ENCODE data around the gene TCEANC. TPM values are rescaled to one million over a fixed set of nuclear protein-coding genes. Genes with fewer than 3 reads are reported as not detected.
A peak's percentile ranks its signal among the peaks of the same experiment; 100 is the strongest.

The TCEANC gene
- total and polyA plus RNA-seq, 2 experiments from 2014 or later = 2.2 to 2.4 TPM

DNA sequence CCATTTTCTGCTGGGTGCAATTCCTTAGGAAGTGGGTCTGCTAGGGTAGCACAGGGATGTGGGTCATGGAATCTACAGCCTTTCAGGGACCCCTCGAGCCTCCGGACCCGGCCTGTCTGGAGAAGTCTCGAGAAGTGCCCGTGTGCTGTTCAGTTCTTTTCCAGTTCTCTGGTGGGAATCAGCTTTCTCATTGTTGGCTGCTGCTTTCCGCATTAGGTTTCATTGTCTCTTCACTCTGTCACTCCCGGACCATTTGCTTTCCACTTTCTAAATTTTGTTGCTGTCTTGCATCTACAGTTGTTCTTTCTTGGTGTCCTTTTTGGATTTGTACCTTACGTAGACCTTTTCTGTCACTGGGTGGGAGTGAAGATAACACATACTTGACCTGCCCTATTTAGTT, 42.0 kb downstream of the TCEANC start:
- peaks cover 7% of the 10 kb centered on the region; the same call in 1 of the 2 replicates for H4K20me1 ChIP-seq (ENCODE audit: insufficient read depth)
- no peak for DNase-seq
- no peaks in the 10 kb centered on the region for H3F3A ChIP-seq (ENCODE audit: insufficient read depth)
- peaks cover 48% of the 10 kb centered on the region for H3K4me1 ChIP-seq (ENCODE audit: insufficient read depth)
- in situ Hi-C loops (cut with MboI) = no loop called here
- no peak overlapping the region for H3K4me3 ChIP-seq
- WGBS, 2 experiments (ENCODE audit: low coverage in 1 of 2, low lambda C conversion rate in 2 of 2, missing lambda C conversion rate in 2 of 2) = 26 to 35% methylated on average over 8 of the region's 8 CpGs
- TF ChIP-seq EZH2 (IDR thresholded peaks at IDR 0.05; ENCODE audit: insufficient read depth, poor library complexity, severe bottlenecking) (no peak), EZH2phosphoT487 (IDR thresholded peaks at IDR 0.05; ENCODE audit: insufficient read depth, low read depth) (no peak)
- H3K4me2 ChIP-seq (ENCODE audit: unreplicated experiment) = peak overlapping the region; percentile 42
- H3K36me3 ChIP-seq (ENCODE audit: low read depth) = no peaks in the 10 kb centered on the region
- no peaks in the 10 kb centered on the region for H3K27me3 ChIP-seq (replicated peaks; ENCODE audit: insufficient read depth)
- H3K27ac ChIP-seq = no peak overlapping the region
- no peak overlapping the region for H3K9ac ChIP-seq
- no peak overlapping the region for H2AFZ ChIP-seq
- H3K9me2 ChIP-seq (ENCODE audit: insufficient read depth) = no peaks in the 10 kb centered on the region
- H3K79me2 ChIP-seq (ENCODE audit: insufficient read depth) = peaks cover 100% of the 10 kb centered on the region
- H3K9me3 ChIP-seq (ENCODE audit: low read depth) = no peaks in the 10 kb centered on the region

DNA sequence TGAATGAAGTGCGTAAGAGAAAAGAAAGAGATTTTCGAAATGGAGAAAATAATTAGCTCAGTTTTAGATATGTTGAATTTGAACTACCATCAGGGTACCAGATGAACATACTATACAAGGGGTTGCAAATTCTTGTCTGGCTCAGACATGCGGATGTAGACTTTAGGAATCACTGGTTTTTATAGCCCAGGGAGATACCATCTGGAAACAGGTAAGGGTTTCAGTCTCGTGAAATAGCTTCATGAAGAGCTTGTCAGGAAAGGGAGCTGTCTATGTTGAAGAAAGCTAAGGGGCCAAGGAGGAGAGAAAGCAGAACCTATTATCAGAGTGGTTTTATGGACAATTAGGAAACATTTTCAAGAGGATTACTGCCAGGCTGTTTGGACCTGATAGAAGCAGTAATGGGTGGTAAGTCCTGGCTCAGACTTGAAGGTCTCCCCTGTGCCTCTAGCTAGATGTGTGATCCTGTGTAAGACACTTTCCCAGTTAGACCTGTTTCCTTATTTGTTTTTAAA, 42.7 kb downstream of the TCEANC start:
- Histone ChIP-seq H3F3A (ENCODE audit: insufficient read depth) (no peaks in the 10 kb centered on the region), H3K27ac (no peak overlapping the region), H3K79me2 (ENCODE audit: insufficient read depth) (peaks cover 100% of the 10 kb centered on the region), H3K27me3 (replicated peaks; ENCODE audit: insufficient read depth) (no peaks in the 10 kb centered on the region), H2AFZ (no peak overlapping the region), H3K4me2 (ENCODE audit: unreplicated experiment) (no peak overlapping the region), H4K20me1 (ENCODE audit: insufficient read depth) (peaks cover 7% of the 10 kb centered on the region; the same call in 1 of the 2 replicates), H3K4me1 (ENCODE audit: insufficient read depth) (peaks cover 48% of the 10 kb centered on the region), H3K9ac (no peak overlapping the region), H3K4me3 (no peak overlapping the region), H3K9me2 (ENCODE audit: insufficient read depth) (no peaks in the 10 kb centered on the region), H3K9me3 (ENCODE audit: low read depth) (no peaks in the 10 kb centered on the region), H3K36me3 (ENCODE audit: low read depth) (no peaks in the 10 kb centered on the region)
- in situ Hi-C loops (cut with MboI) = no loop called here
- TF ChIP-seq EZH2 (IDR thresholded peaks at IDR 0.05; ENCODE audit: insufficient read depth, poor library complexity, severe bottlenecking) (no peak), EZH2phosphoT487 (IDR thresholded peaks at IDR 0.05; ENCODE audit: insufficient read depth, low read depth) (no peak)
- no peak for DNase-seq
- 62 to 73% methylated on average over 4 of the region's 4 CpGs for whole genome bisulfite sequencing, 2 experiments (ENCODE audit: low coverage in 1 of 2, low lambda C conversion rate in 2 of 2, missing lambda C conversion rate in 2 of 2)

- Histone ChIP-seq H3K36me3 (ENCODE audit: low read depth) (no peaks in the 10 kb centered on the region), H3K9me2 (ENCODE audit: insufficient read depth) (no peaks in the 10 kb centered on the region), H3K27ac (no peak overlapping the region; the same call in 1 of the 2 replicates), H3K4me2 (ENCODE audit: unreplicated experiment) (no peak overlapping the region), H4K20me1 (ENCODE audit: insufficient read depth) (peaks cover 7% of the 10 kb centered on the region; the same call in 1 of the 2 replicates), H3F3A (ENCODE audit: insufficient read depth) (no peaks in the 10 kb centered on the region), H2AFZ (no peak overlapping the region), H3K27me3 (replicated peaks; ENCODE audit: insufficient read depth) (no peaks in the 10 kb centered on the region), H3K9me3 (ENCODE audit: low read depth) (no peaks in the 10 kb centered on the region), H3K4me1 (ENCODE audit: insufficient read depth) (peaks cover 44% of the 10 kb centered on the region), H3K4me3 (no peak overlapping the region), H3K9ac (no peak overlapping the region), H3K79me2 (ENCODE audit: insufficient read depth) (peaks cover 100% of the 10 kb centered on the region)
- peak; percentile 33 for DNase-seq
- TF ChIP-seq EZH2phosphoT487 (IDR thresholded peaks at IDR 0.05; ENCODE audit: insufficient read depth, low read depth) (no peak), EZH2 (IDR thresholded peaks at IDR 0.05; ENCODE audit: insufficient read depth, poor library complexity, severe bottlenecking) (no peak)
- in situ Hi-C loops (cut with MboI) = no loop called here
- WGBS, 2 experiments (ENCODE audit: low coverage in 1 of 2, low lambda C conversion rate in 2 of 2, missing lambda C conversion rate in 2 of 2) = 63 to 75% methylated on average over 2 of the region's 2 CpGs
Observed at GRCh38 chrX:13697455-13697854, 44.5 kb downstream of the TCEANC start.

DNA sequence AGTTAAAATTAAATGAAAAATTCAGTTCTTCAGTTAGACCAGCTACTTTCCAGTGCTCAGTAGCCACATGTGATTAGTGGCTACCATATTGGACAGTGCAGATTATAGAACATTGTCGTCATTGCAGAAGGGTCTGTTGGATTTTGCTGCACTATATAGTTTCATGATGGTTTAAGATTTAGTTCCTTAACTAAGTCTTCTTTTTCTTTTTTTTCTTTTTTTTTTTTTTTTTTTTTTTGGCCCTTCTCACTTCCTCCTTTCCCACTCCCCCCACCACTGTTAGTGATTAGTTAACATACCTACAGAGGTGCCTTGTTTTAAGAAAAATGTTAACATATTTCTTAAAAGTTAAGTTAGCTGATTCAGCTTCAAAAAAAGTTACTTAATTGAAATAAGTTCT, 45.0 kb downstream of the TCEANC start:
- peaks cover 7% of the 10 kb centered on the region; the same call in 1 of the 2 replicates for H4K20me1 ChIP-seq (ENCODE audit: insufficient read depth)
- in situ Hi-C loops (cut with MboI) = no loop called here
- peaks cover 100% of the 10 kb centered on the region for H3K79me2 ChIP-seq (ENCODE audit: insufficient read depth)
- H3K4me2 ChIP-seq (ENCODE audit: unreplicated experiment) = no peak overlapping the region
- no peaks in the 10 kb centered on the region for H3F3A ChIP-seq (ENCODE audit: insufficient read depth)
- no peaks in the 10 kb centered on the region for H3K9me3 ChIP-seq (ENCODE audit: low read depth)
- no peaks in the 10 kb centered on the region for H3K27me3 ChIP-seq (replicated peaks; ENCODE audit: insufficient read depth)
- H3K9me2 ChIP-seq (ENCODE audit: insufficient read depth) = no peaks in the 10 kb centered on the region
- H3K4me3 ChIP-seq = no peak overlapping the region
- H3K27ac ChIP-seq = no peak overlapping the region; the same call in 1 of the 2 replicates
- H3K9ac ChIP-seq = no peak overlapping the region
- no peaks in the 10 kb centered on the region for H3K36me3 ChIP-seq (ENCODE audit: low read depth)
- peaks cover 43% of the 10 kb centered on the region for H3K4me1 ChIP-seq (ENCODE audit: insufficient read depth)
- TF ChIP-seq EZH2phosphoT487 (IDR thresholded peaks at IDR 0.05; ENCODE audit: insufficient read depth, low read depth) (no peak), EZH2 (IDR thresholded peaks at IDR 0.05; ENCODE audit: insufficient read depth, poor library complexity, severe bottlenecking) (no peak)
- no peak for DNase-seq
- WGBS, 2 experiments (ENCODE audit: low coverage in 1 of 2, low lambda C conversion rate in 2 of 2, missing lambda C conversion rate in 2 of 2) = 100% methylated on average over 1 of the region's 1 CpG
- no peak overlapping the region for H2AFZ ChIP-seq

Measured in GM23248 (cell line).